LHCN-M2 (cell line): ENCODE results near the gene SPATA17. TPM values are rescaled to one million over a fixed set of nuclear protein-coding genes. Genes with fewer than 3 reads are reported as not detected.
A peak's percentile ranks its signal among the peaks of the same experiment; 100 is the strongest.
"Not testable (repeated sequence)": the region's sequence is repeated elsewhere in the genome, so short reads cannot be mapped to it uniquely, and the experiment has no call there.

Experiments
- DNase-seq: peaks from one replicate; pipeline ENCODE4 v3.0.0-alpha.2; 2012; ENCODE audit warnings: low read depth
- total RNA-seq: library from RNA; depleted of rRNA; stranded (reverse); fragments of >200 nt; gene quantifications from 2 replicates; pipeline ENCODE4 v1.2.3, GENCODE V29; 2014

The SPATA17 gene
- total RNA-seq, 1 experiment from 2014 or later: 0.46 TPM

- DNase-seq: no peak
Observed at GRCh38 chr1:217674028-217674729, 43.0 kb downstream of the SPATA17 start.

- no peak for DNase-seq
Observed at GRCh38 chr1:217681806-217682205, 50.7 kb downstream of the SPATA17 start.

- no peak for DNase-seq
Observed at GRCh38 chr1:217687511-217687910, 56.4 kb downstream of the SPATA17 start.

GRCh38 chr1:217696140-217696539 lies 65.0 kb downstream of the SPATA17 start:
- not testable (repeated sequence) for DNase-seq

GRCh38 chr1:217703326-217703725 lies 72.2 kb downstream of the SPATA17 start:
- no peak for DNase-seq

GRCh38 chr1:217712925-217713597 lies 81.9 kb downstream of the SPATA17 start:
- DNase-seq: peak; percentile 26

- DNase-seq: no peak
Observed at GRCh38 chr1:217715681-217716080, 84.5 kb downstream of the SPATA17 start.

- DNase-seq: no peak
Observed at GRCh38 chr1:217717959-217718358, 86.8 kb downstream of the SPATA17 start.

- DNase-seq: peak; percentile 41
Observed at GRCh38 chr1:217718873-217719272, 87.7 kb downstream of the SPATA17 start.

GRCh38 chr1:217721692-217722091 lies 90.5 kb downstream of the SPATA17 start:
- DNase-seq: no peak

- peak; percentile 5 for DNase-seq
Observed at GRCh38 chr1:217734973-217735372, 103.8 kb downstream of the SPATA17 start.

- peak; percentile 39 for DNase-seq
Observed at GRCh38 chr1:217747156-217747769, 116.1 kb downstream of the SPATA17 start.

GRCh38 chr1:217769768-217770167 lies 138.6 kb downstream of the SPATA17 start:
- no peak for DNase-seq

GRCh38 chr1:217770918-217771317 lies 139.8 kb downstream of the SPATA17 start:
- peak; percentile 4 for DNase-seq

GRCh38 chr1:217776693-217777092 lies 145.5 kb downstream of the SPATA17 start:
- DNase-seq: no peak

GRCh38 chr1:217781056-217781455 lies 149.9 kb downstream of the SPATA17 start:
- no peak for DNase-seq

- DNase-seq: no peak
Observed at GRCh38 chr1:217791091-217791490, 159.9 kb downstream of the SPATA17 start.

- DNase-seq: no peak
Observed at GRCh38 chr1:217805792-217806191, 174.6 kb downstream of the SPATA17 start.

- DNase-seq: no peak
Observed at GRCh38 chr1:217812175-217812574, 181.0 kb downstream of the SPATA17 start.

GRCh38 chr1:217813031-217813430 lies 181.9 kb downstream of the SPATA17 start:
- no peak for DNase-seq

- no peak for DNase-seq
Observed at GRCh38 chr1:217837691-217838090, 206.5 kb downstream of the SPATA17 start.

GRCh38 chr1:217839161-217839560 lies 208.0 kb downstream of the SPATA17 start:
- no peak for DNase-seq

- DNase-seq: no peak
Observed at GRCh38 chr1:217846733-217847132, 215.6 kb downstream of the SPATA17 start.
